WTC11 (cell line): ENCODE measurements around the gene ZNF487. TPM values are rescaled to one million over a fixed set of nuclear protein-coding genes. Genes with fewer than 3 reads are reported as not detected.

ENCODE experiments used
- ATAC-seq: fragments of 200-7000 bp; cut with Tn5 transposase; 2 replicates; pipeline ENCODE4 v1.10.0; 2021; ENCODE audit warnings: mild to moderate bottlenecking, moderate library complexity
- Bru-seq: library from RNA; stranded (reverse); fragments of 400-500 nt; gene quantifications from one replicate; lab custom pipeline; 2021; lab: Mats Ljungman, UMichigan
- CTCF ChIA-PET: fragments of 300-600 bp; sonication (Branson Sonifier 250); formaldehyde crosslinking; loops from one replicate; lab custom pipeline; 2021; ENCODE audit warnings: antibody characterized with exemption; lab: Charles Lee
- POLR2A ChIA-PET: fragments of 350-600 bp; sonication (Branson Sonifier 250); formaldehyde crosslinking; loops from one replicate; lab custom pipeline; 2021; ENCODE audit warnings: antibody characterized with exemption; lab: Charles Lee
- DNase-seq: peaks from one replicate; pipeline ENCODE4 v3.0.0; 2021; ENCODE audit warnings: low spot score
- H3K27ac Mint-ChIP-seq: 2 replicates; pipeline ENCODE4 v1.8.0; 2021; ENCODE audit warnings: mixed read lengths
- H3K27me3 Mint-ChIP-seq: 2 replicates; pipeline ENCODE4 v1.8.0; 2021; ENCODE audit warnings: low read depth, mild to moderate bottlenecking, moderate library complexity, mixed read lengths
- H3K36me3 Mint-ChIP-seq: 2 replicates; pipeline ENCODE4 v1.8.0; 2021; ENCODE audit warnings: mixed read lengths
- H3K4me1 Mint-ChIP-seq: 2 replicates; pipeline ENCODE4 v1.8.0; 2022; ENCODE audit warnings: mixed read lengths
- H3K4me3 Mint-ChIP-seq: 2 replicates; pipeline ENCODE4 v1.8.0; 2021; ENCODE audit warnings: mild to moderate bottlenecking, moderate library complexity, mixed read lengths
- H3K9me3 Mint-ChIP-seq: 2 replicates; pipeline ENCODE4 v1.8.0; 2021; ENCODE audit warnings: mixed read lengths
- AFF4 ChIP-seq: sonication (generic); formaldehyde crosslinking; IDR thresholded peaks from 2 replicates; pipeline ENCODE4 v1.8.1; 2023; ENCODE audit warnings: mild to moderate bottlenecking, missing genetic modification reagents, borderline replicate concordance
- ARID4B ChIP-seq: sonication (generic); formaldehyde crosslinking; IDR thresholded peaks from 2 replicates; pipeline ENCODE4 v1.8.0; 2023; ENCODE audit warnings: missing genetic modification reagents, mild to moderate bottlenecking, borderline replicate concordance
- ATF3 ChIP-seq: sonication (generic); formaldehyde crosslinking; conservative IDR thresholded peaks from 2 replicates; pipeline ENCODE4 v1.8.1; 2022; ENCODE audit warnings: mild to moderate bottlenecking, missing genetic modification reagents
- CREM ChIP-seq: sonication (generic); formaldehyde crosslinking; IDR thresholded peaks from 2 replicates; pipeline ENCODE4 v1.8.1; 2022; ENCODE audit warnings: mild to moderate bottlenecking, missing genetic modification reagents, moderate library complexity
- E2F5 ChIP-seq: sonication (generic); formaldehyde crosslinking; IDR thresholded peaks from 2 replicates; pipeline ENCODE4 v1.8.1; 2022; ENCODE audit warnings: mild to moderate bottlenecking, moderate library complexity, missing genetic modification reagents
- FOXP4 ChIP-seq: sonication (generic); formaldehyde crosslinking; IDR thresholded peaks from 2 replicates; pipeline ENCODE4 v1.8.0; 2022; ENCODE audit warnings: mild to moderate bottlenecking, missing genetic modification reagents
- NFE2L1 ChIP-seq: sonication (generic); formaldehyde crosslinking; IDR thresholded peaks from 2 replicates; pipeline ENCODE4 v1.8.1; 2023; ENCODE audit warnings: missing genetic modification reagents
- PRDM15 ChIP-seq: sonication (generic); formaldehyde crosslinking; IDR thresholded peaks from 2 replicates; pipeline ENCODE4 v1.8.0; 2022; ENCODE audit warnings: missing genetic modification reagents
- RELA ChIP-seq: sonication (generic); formaldehyde crosslinking; IDR thresholded peaks from 2 replicates; pipeline ENCODE4 v1.8.1; 2022; ENCODE audit warnings: missing genetic modification reagents, mild to moderate bottlenecking, borderline replicate concordance
- SP1 ChIP-seq: sonication (generic); formaldehyde crosslinking; conservative IDR thresholded peaks from 2 replicates; pipeline ENCODE4 v1.8.1; 2022; ENCODE audit warnings: missing genetic modification reagents
- TEAD4 ChIP-seq: sonication (generic); formaldehyde crosslinking; IDR thresholded peaks from 2 replicates; pipeline ENCODE4 v1.8.0; 2022; ENCODE audit warnings: mild to moderate bottlenecking, missing genetic modification reagents
- ZNF281 ChIP-seq: sonication (generic); formaldehyde crosslinking; IDR thresholded peaks from 2 replicates; pipeline ENCODE4 v1.8.0; 2023; ENCODE audit warnings: mild to moderate bottlenecking, missing genetic modification reagents
- ZSCAN18 ChIP-seq: fragments of 250-450 bp; sonication (Bioruptor Pico); IDR thresholded peaks from 2 replicates; pipeline ENCODE4 v2.1.2; 2022; ENCODE audit warnings: mild to moderate bottlenecking, moderate library complexity
- long read RNA-seq, 3 experiments: library from RNA in 1 of 3; library from capped mRNA in 1 of 3; library from polyadenylated mRNA in 1 of 3; unstranded in 2 of 3; stranded (forward) in 1 of 3; transcript quantifications; one replicate each; pipeline ENCODE4 v2.0.0, GENCODE V29; 2021
- total RNA-seq: library from RNA; stranded (reverse); gene quantifications from 3 replicates; pipeline ENCODE4 v1.2.3, GENCODE V29; 2021

ZNF487 gene
- 1.2 to 2.3 TPM (median 1.4 TPM) in 3 replicates for total RNA-seq
- percentile 34 among the genes with signal in this experiment for Bru-seq, nascent RNA
- long read RNA-seq, experiment 1, partial matches to known transcripts, result 0 of 1 reads
- long read RNA-seq, experiment 1, other reads (novel, unspliced or antisense), result 1 of 1 reads
- long read RNA-seq, experiment 2, result 0 reads
- long read RNA-seq, experiment 3, partial matches to known transcripts, result 0 of 2 reads
- long read RNA-seq, experiment 3, other reads (novel, unspliced or antisense), result 0 of 2 reads

GRCh38 chr10:43436291-43437140 is at the start of gene ZNF487:
Gene ZNF487 (plus strand): TSS chr10:43437111. CDS start chr10:43475814, 38,703 bp downstream.
- ChIA-PET CTCF (interaction anchor here (0.8 to 1.1 kb wide), 6 partner anchors 16 to 234 kb away, joined by 3 to 4 read pairs (median 3); no protein-coding TSS in a partner anchor), POLR2A (interaction anchor here (0.5 to 1.6 kb wide), 7 partner anchors 18 to 234 kb away, joined by 3 to 11 read pairs (median 5); partner anchors contain the start of gene HNRNPF)
- peak within 1 kb of the TSS; percentile 92 for H3K4me3 Mint-ChIP-seq
- no peaks in the 10 kb centered on the region for H3K27me3 Mint-ChIP-seq
- no peaks in the 10 kb centered on the region; the same call in 1 of the 2 replicates for H3K36me3 Mint-ChIP-seq
- H3K9me3 Mint-ChIP-seq, result no peaks in the 10 kb centered on the region
- peaks cover 7% of the 10 kb centered on the region for H3K4me1 Mint-ChIP-seq
- peak; percentile 95 for ATAC-seq
- peak; percentile 91 for DNase-seq
- H3K27ac Mint-ChIP-seq, result peak within 1 kb of the TSS; percentile 97
- TF ChIP-seq ARID4B (CRISPR knock-in tag), result peak; percentile 88; the same call in 1 of the 2 replicates
- no peak for TF ChIP-seq ATF3
- TF ChIP-seq ZNF281 (CRISPR knock-in tag), result peak; percentile 81; the same call in 1 of the 2 replicates
- TF ChIP-seq RELA (CRISPR knock-in tag), result 0 out of 2 replicates have a peak, but pooled peaks have one; percentile 73
- TF ChIP-seq AFF4 (CRISPR knock-in tag), result peak; percentile 35; the same call in 1 of the 2 replicates
- TF ChIP-seq SP1, result peak; percentile 87
- peak; percentile 73; the same call in 1 of the 2 replicates for TF ChIP-seq E2F5
- no peak for TF ChIP-seq TEAD4 (CRISPR knock-in tag)
- peak; percentile 45; the same call in 1 of the 2 replicates for TF ChIP-seq FOXP4 (CRISPR knock-in tag)
- TF ChIP-seq CREM (CRISPR knock-in tag), result peak; percentile 73
- peak; percentile 19; the same call in 1 of the 2 replicates for TF ChIP-seq PRDM15 (CRISPR knock-in tag)
- TF ChIP-seq NFE2L1 (CRISPR knock-in tag), result 0 out of 2 replicates have a peak, but pooled peaks have one; percentile 18
- TF ChIP-seq ZSCAN18 (CRISPR knock-in tag), result no peak
